Neural progenitor cell (in vitro differentiated cells): Measurements from ENCODE around the gene MRPL18. TPM values are rescaled to one million over a fixed set of nuclear protein-coding genes. Genes with fewer than 3 reads are reported as not detected.
"Not testable (repeated sequence)": the region's sequence is repeated elsewhere in the genome, so short reads cannot be mapped to it uniquely, and the experiment has no call there.

Source experiments
- DNase-seq: peaks from one replicate; pipeline ENCODE4 v3.0.0-alpha.2; 2016; ENCODE audit warnings: low spot score
- H2AFZ ChIP-seq: fragments of 200-600 bp; sonication (generic); replicated peaks from 2 replicates; pipeline ENCODE4 v1.6.1; 2016; ENCODE audit warnings: antibody characterized with exemption
- H3F3A ChIP-seq: fragments of 200-600 bp; sonication (generic); 2 replicates; pipeline ENCODE4 v1.6.1; 2016; ENCODE audit warnings: antibody characterized with exemption, low read depth
- H3K27ac ChIP-seq: fragments of 200-600 bp; sonication (generic); 2 replicates; pipeline ENCODE4 v1.5.1; 2016; ENCODE audit warnings: mild to moderate bottlenecking
- H3K27me3 ChIP-seq: fragments of 200-600 bp; sonication (generic); 2 replicates; pipeline ENCODE4 v1.6.1; 2016; ENCODE audit warnings: mild to moderate bottlenecking, moderate library complexity
- H3K36me3 ChIP-seq: fragments of 200-600 bp; sonication (generic); 2 replicates; pipeline ENCODE4 v1.5.1; 2016
- H3K4me1 ChIP-seq: fragments of 200-600 bp; sonication (generic); 2 replicates; pipeline ENCODE4 v1.6.1; 2016; ENCODE audit warnings: mixed run types
- H3K4me2 ChIP-seq: fragments of 200-600 bp; sonication (generic); 2 replicates; pipeline ENCODE4 v1.6.1; 2016
- H3K4me3 ChIP-seq: fragments of 200-600 bp; sonication (generic); 2 replicates; pipeline ENCODE4 v1.5.1; 2016
- H3K79me2 ChIP-seq: fragments of 200-600 bp; sonication (generic); 2 replicates; pipeline ENCODE4 v1.6.1; 2016; ENCODE audit warnings: low read depth
- H3K9ac ChIP-seq: fragments of 200-600 bp; sonication (generic); 2 replicates; pipeline ENCODE4 v1.6.1; 2016
- H3K9me3 ChIP-seq: fragments of 200-600 bp; sonication (generic); 2 replicates; pipeline ENCODE4 v1.5.1; 2016; ENCODE audit warnings: low read depth
- H4K20me1 ChIP-seq: fragments of 200-600 bp; sonication (generic); 2 replicates; pipeline ENCODE4 v1.6.1; 2016; ENCODE audit warnings: low read depth
- H3K27ac Mint-ChIP-seq: 3 replicates; pipeline ENCODE4 v1.8.0; 2021; ENCODE audit warnings: mixed read lengths
- H3K27me3 Mint-ChIP-seq: 2 replicates; pipeline ENCODE4 v1.8.0; 2022; ENCODE audit warnings: low read depth, mild to moderate bottlenecking, inconsistent platforms, moderate library complexity, mixed read lengths; ENCODE audit not compliant: insufficient read depth
- H3K36me3 Mint-ChIP-seq: 3 replicates; pipeline ENCODE4 v1.8.0; 2021; ENCODE audit warnings: mixed read lengths
- H3K4me1 Mint-ChIP-seq: 3 replicates; pipeline ENCODE4 v1.8.0; 2021; ENCODE audit warnings: mixed read lengths
- H3K4me3 Mint-ChIP-seq: 3 replicates; pipeline ENCODE4 v1.8.0; 2021; ENCODE audit warnings: mild to moderate bottlenecking, moderate library complexity, mixed read lengths
- H3K9me3 Mint-ChIP-seq: 3 replicates; pipeline ENCODE4 v1.8.0; 2020; ENCODE audit warnings: mixed read lengths
- EZH2 ChIP-seq: fragments of 200-600 bp; sonication (generic); IDR thresholded peaks from 2 replicates; pipeline ENCODE4 v1.6.1; 2017; ENCODE audit warnings: antibody characterized with exemption, mild to moderate bottlenecking, moderate library complexity
- EZH2phosphoT487 ChIP-seq: fragments of 200-600 bp; sonication (generic); IDR thresholded peaks from 2 replicates; pipeline ENCODE4 v1.6.1; 2017; ENCODE audit warnings: antibody characterized with exemption
- total RNA-seq: library from RNA; depleted of rRNA; stranded (reverse); fragments of >200 nt; gene quantifications from 2 replicates; pipeline ENCODE4 v1.2.3, GENCODE V29; 2015; ENCODE audit warnings: low replicate concordance
- TF ChIP-seq, protein P1 (sequence below): fragments of 200-600 bp; sonication (generic); IDR thresholded peaks from 2 replicates; pipeline ENCODE4 v1.5.1; 2017; ENCODE audit warnings: antibody characterized with exemption, mild to moderate bottlenecking

The MRPL18 gene
- total RNA-seq, 1 donor from 2014 or later: 69.1 TPM

DNA sequence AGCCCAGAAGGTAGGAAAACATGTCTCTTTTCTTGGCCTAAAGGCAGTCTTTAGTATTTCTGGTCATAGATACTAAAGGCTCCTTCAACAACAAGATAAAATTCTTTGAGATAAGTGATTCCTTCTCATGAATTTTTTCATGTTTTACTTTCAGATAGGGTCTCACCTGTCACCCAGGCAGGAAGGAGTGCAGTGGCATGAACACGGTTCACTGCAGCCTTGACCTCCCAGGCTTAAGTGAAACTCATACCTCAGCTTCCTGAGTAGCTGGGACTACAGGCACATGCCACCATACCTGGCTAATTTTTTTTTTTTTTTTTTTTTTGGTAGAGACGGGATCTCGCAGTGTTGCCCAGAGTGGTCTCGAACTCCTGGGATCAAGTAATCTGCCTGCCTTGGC, 18.9 kb downstream of the MRPL18 start:
- peaks cover 4% of the 10 kb centered on the region for H3K27me3 Mint-ChIP-seq
- Histone ChIP-seq H3K27me3 (no peaks in the 10 kb centered on the region), H4K20me1 (no peaks in the 10 kb centered on the region), H3K4me2 (no peak overlapping the region), H3K4me1 (peaks cover 6% of the 10 kb centered on the region), H3K36me3 (no peaks in the 10 kb centered on the region), H3F3A (no peaks in the 10 kb centered on the region), H3K27ac (no peak overlapping the region), H3K9me3 (no peaks in the 10 kb centered on the region), H3K9ac (no peak overlapping the region), H3K4me3 (no peak overlapping the region), H3K79me2 (no peaks in the 10 kb centered on the region), H2AFZ (peak overlapping the region; percentile 76)
- H3K4me3 Mint-ChIP-seq: no peak overlapping the region
- DNase-seq: no peak
- no peaks in the 10 kb centered on the region for H3K36me3 Mint-ChIP-seq
- TF ChIP-seq, protein P1, sequence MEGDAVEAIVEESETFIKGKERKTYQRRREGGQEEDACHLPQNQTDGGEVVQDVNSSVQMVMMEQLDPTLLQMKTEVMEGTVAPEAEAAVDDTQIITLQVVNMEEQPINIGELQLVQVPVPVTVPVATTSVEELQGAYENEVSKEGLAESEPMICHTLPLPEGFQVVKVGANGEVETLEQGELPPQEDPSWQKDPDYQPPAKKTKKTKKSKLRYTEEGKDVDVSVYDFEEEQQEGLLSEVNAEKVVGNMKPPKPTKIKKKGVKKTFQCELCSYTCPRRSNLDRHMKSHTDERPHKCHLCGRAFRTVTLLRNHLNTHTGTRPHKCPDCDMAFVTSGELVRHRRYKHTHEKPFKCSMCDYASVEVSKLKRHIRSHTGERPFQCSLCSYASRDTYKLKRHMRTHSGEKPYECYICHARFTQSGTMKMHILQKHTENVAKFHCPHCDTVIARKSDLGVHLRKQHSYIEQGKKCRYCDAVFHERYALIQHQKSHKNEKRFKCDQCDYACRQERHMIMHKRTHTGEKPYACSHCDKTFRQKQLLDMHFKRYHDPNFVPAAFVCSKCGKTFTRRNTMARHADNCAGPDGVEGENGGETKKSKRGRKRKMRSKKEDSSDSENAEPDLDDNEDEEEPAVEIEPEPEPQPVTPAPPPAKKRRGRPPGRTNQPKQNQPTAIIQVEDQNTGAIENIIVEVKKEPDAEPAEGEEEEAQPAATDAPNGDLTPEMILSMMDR: no peak
- TF ChIP-seq EZH2: no peak
- no peak for TF ChIP-seq EZH2phosphoT487
- H3K4me1 Mint-ChIP-seq: peaks cover 11% of the 10 kb centered on the region
- H3K27ac Mint-ChIP-seq: no peak overlapping the region
- no peaks in the 10 kb centered on the region for H3K9me3 Mint-ChIP-seq

GRCh38 chr6:159813781-159814180, 23.5 kb downstream of the MRPL18 start:
- Mint-ChIP-seq H3K36me3 (no peaks in the 10 kb centered on the region), H3K4me3 (no peak overlapping the region), H3K4me1 (peaks cover 16% of the 10 kb centered on the region), H3K27me3 (peaks cover 2% of the 10 kb centered on the region), H3K27ac (no peak overlapping the region), H3K9me3 (no peaks in the 10 kb centered on the region)
- H3K27me3 ChIP-seq: no peaks in the 10 kb centered on the region
- no peak overlapping the region for H3K4me3 ChIP-seq
- no peaks in the 10 kb centered on the region for H3F3A ChIP-seq
- no peak overlapping the region for H3K4me2 ChIP-seq
- H3K36me3 ChIP-seq: no peaks in the 10 kb centered on the region
- no peaks in the 10 kb centered on the region for H3K79me2 ChIP-seq
- H3K9ac ChIP-seq: no peak overlapping the region
- H3K27ac ChIP-seq: no peak overlapping the region
- TF ChIP-seq, protein P1: no peak
- TF ChIP-seq EZH2phosphoT487 (no peak), EZH2 (no peak)
- H3K4me1 ChIP-seq: peaks cover 3% of the 10 kb centered on the region
- H4K20me1 ChIP-seq: no peaks in the 10 kb centered on the region
- DNase-seq: no peak
- no peaks in the 10 kb centered on the region for H3K9me3 ChIP-seq
- H2AFZ ChIP-seq: no peak overlapping the region

DNA sequence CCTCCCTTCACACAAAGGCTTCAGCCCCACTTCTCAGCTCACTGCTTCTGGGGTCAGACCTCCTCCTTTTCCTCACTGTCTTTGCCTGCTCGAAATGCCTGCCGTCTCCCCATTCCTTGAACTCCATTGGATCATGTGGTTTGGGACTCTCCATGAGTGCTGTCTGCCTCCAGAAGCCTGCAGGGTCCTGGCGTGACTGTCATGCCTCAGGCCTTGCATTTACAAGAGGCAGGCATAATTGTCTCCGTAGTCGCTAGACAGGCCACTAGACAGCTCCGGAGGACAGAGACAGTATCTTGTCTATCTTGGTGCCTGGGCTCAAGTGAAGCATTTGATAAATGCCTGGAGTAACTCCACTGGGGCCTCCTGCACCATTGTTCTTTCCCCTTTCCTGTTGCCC, 25.1 kb downstream of the MRPL18 start:
- H3K27me3 ChIP-seq: no peaks in the 10 kb centered on the region
- no peak overlapping the region for H3K4me3 ChIP-seq
- no peaks in the 10 kb centered on the region for H3K79me2 ChIP-seq
- Mint-ChIP-seq H3K4me1 (peaks cover 27% of the 10 kb centered on the region), H3K36me3 (no peaks in the 10 kb centered on the region), H3K27ac (peak overlapping the region; percentile 53), H3K4me3 (peak overlapping the region; percentile 18), H3K27me3 (peaks cover 2% of the 10 kb centered on the region), H3K9me3 (no peaks in the 10 kb centered on the region)
- no peak for DNase-seq
- H3K27ac ChIP-seq: no peak overlapping the region
- H4K20me1 ChIP-seq: no peaks in the 10 kb centered on the region
- H3K9ac ChIP-seq: no peak overlapping the region
- no peaks in the 10 kb centered on the region for H3K9me3 ChIP-seq
- no peaks in the 10 kb centered on the region for H3F3A ChIP-seq
- TF ChIP-seq EZH2 (no peak), EZH2phosphoT487 (no peak)
- TF ChIP-seq, protein P1: no peak
- no peak overlapping the region for H3K4me2 ChIP-seq
- no peaks in the 10 kb centered on the region for H3K4me1 ChIP-seq
- H3K36me3 ChIP-seq: no peaks in the 10 kb centered on the region
- H2AFZ ChIP-seq: no peak overlapping the region

DNA sequence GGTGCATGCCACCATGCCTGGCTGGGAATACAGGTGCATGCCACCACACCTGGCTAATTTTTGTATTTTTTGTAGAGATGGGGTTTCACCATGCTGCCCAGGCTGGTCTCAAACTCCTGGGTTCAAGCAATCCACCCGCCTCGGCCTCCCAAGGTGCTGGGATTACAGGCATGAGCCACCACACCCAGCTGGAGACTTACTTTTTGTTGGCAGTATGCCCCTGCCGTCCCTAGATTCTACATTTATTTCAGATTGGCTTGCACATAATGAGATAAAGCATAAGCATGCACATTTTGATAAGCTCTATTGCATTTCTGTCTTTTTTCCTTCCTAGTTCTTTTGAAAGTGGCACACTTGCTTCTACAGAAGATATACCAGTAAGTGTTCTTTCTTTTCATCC, 26.5 kb downstream of the MRPL18 start:
- not testable (repeated sequence) for H4K20me1 ChIP-seq, H3K36me3 ChIP-seq, H3K4me3 ChIP-seq, H3K36me3 Mint-ChIP-seq, H3K27me3 ChIP-seq, H3K9me3 Mint-ChIP-seq, H3K4me3 Mint-ChIP-seq, H3K27me3 Mint-ChIP-seq, H2AFZ ChIP-seq, H3K9ac ChIP-seq, H3K27ac ChIP-seq, H3K79me2 ChIP-seq, H3K4me2 ChIP-seq, H3K4me1 ChIP-seq, H3K9me3 ChIP-seq, DNase-seq, H3F3A ChIP-seq, H3K27ac Mint-ChIP-seq
- peaks cover 24% of the 10 kb centered on the region for H3K4me1 Mint-ChIP-seq
